Ascending aorta (tissue), 2 donors: ENCODE results near the gene CENPC. TPM values are rescaled to one million over a fixed set of nuclear protein-coding genes. Genes with fewer than 3 reads are reported as not detected.
"Not testable (repeated sequence)": the region's sequence is repeated elsewhere in the genome, so short reads cannot be mapped to it uniquely, and the experiment has no call there.

Experiments used
- DNase-seq, 2 donors: peaks; one replicate each; pipeline ENCODE4 v3.0.0-alpha.2; 2019; ENCODE audit warnings: low spot score in 2 of 2
- H3K27ac ChIP-seq, 2 donors: fragments of 200-600 bp; sonication (generic); one replicate each; pipeline ENCODE4 v1.5.1; 2016 to 2017; ENCODE audit warnings: mild to moderate bottlenecking in 1 of 2
- H3K27me3 ChIP-seq: fragments of 200-600 bp; sonication (generic); one replicate; pipeline ENCODE4 v1.5.1; 2017
- H3K36me3 ChIP-seq, 2 donors: fragments of 200-600 bp; sonication (generic); one replicate each; pipeline ENCODE4 v1.5.1; 2016
- H3K4me1 ChIP-seq, 2 donors: fragments of 200-600 bp; sonication (generic); one replicate each; pipeline ENCODE4 v1.5.1; 2016 to 2017; ENCODE audit warnings: mild to moderate bottlenecking in 1 of 2
- H3K4me3 ChIP-seq, 2 donors: fragments of 200-600 bp; sonication (generic); one replicate each; pipeline ENCODE4 v1.5.1; 2016 to 2017; ENCODE audit warnings: mild to moderate bottlenecking in 1 of 2
- H3K9me3 ChIP-seq, 2 donors: fragments of 200-600 bp; sonication (generic); one replicate each; pipeline ENCODE4 v1.5.1; 2016
- CTCF ChIP-seq, 3 experiments: fragments of 200-600 bp in 2 of 3; fragments of 450-650 bp in 1 of 3; sonication (generic) in 2 of 3; IDR thresholded peaks; one replicate each; pipeline ENCODE4 v1.5.1; 2016 to 2019; ENCODE audit warnings: antibody characterized with exemption in 3 of 3, mild to moderate bottlenecking in 1 of 3, moderate library complexity in 1 of 3
- intact Hi-C: fragments of 100-400 bp; cut with DNase I; formaldehyde crosslinking; loops from one replicate; pipeline ENCODE4 v1.15.1; 2023
- total RNA-seq: library from RNA; depleted of rRNA; stranded (reverse); fragments of >200 nt; gene quantifications from one replicate; pipeline ENCODE4 v1.1.0, GENCODE V29; 2016

Gene CENPC
- total RNA-seq, 1 donor from 2014 or later, result 5.7 TPM

GRCh38 chr4:67558493-67558892, 13.2 kb upstream of the CENPC start, which contains the start of gene STAP1:
STAP1 (plus strand) TSS chr4:67558727; CDS start chr4:67558810, 83 bp downstream.
- intact Hi-C loops, result no loop called here
- no peak for TF ChIP-seq CTCF (IDR thresholded peaks at IDR 0.05)
- Histone ChIP-seq H3K4me3 (no peak within 1 kb of the TSS), H3K36me3 (no peaks in the 10 kb centered on the region), H3K9me3 (no peaks in the 10 kb centered on the region), H3K27me3 (no peaks in the 10 kb centered on the region), H3K4me1 (no peaks in the 10 kb centered on the region), H3K27ac (no peak within 1 kb of the TSS)
- DNase-seq, result no peak

GRCh38 chr4:67556436-67556835, 11.1 kb upstream of the CENPC start:
- H3K36me3 ChIP-seq, result no peaks in the 10 kb centered on the region
- no peak for TF ChIP-seq CTCF (IDR thresholded peaks at IDR 0.05)
- H3K27ac ChIP-seq, result peak overlapping the region in 1 of 2 donors; percentile 49
- intact Hi-C loops, result no loop called here
- no peaks in the 10 kb centered on the region for H3K4me1 ChIP-seq
- H3K4me3 ChIP-seq, result no peak overlapping the region
- no peaks in the 10 kb centered on the region for H3K27me3 ChIP-seq
- DNase-seq, result no peak
- H3K9me3 ChIP-seq, result no peaks in the 10 kb centered on the region

GRCh38 chr4:67555447-67555846, 10.1 kb upstream of the CENPC start:
- Histone ChIP-seq H3K4me3 (no peak overlapping the region), H3K9me3 (no peaks in the 10 kb centered on the region), H3K36me3 (no peaks in the 10 kb centered on the region), H3K27me3 (no peaks in the 10 kb centered on the region), H3K27ac (no peak overlapping the region), H3K4me1 (no peaks in the 10 kb centered on the region)
- DNase-seq, result no peak
- TF ChIP-seq CTCF (IDR thresholded peaks at IDR 0.05), result no peak
- intact Hi-C loops, result no loop called here

- Histone ChIP-seq H3K27me3 (no peaks in the 10 kb centered on the region), H3K4me1 (no peaks in the 10 kb centered on the region), H3K36me3 (no peaks in the 10 kb centered on the region), H3K27ac (no peak overlapping the region), H3K4me3 (no peak overlapping the region), H3K9me3 (no peaks in the 10 kb centered on the region)
- intact Hi-C loops, result no loop called here
- DNase-seq, result no peak
- TF ChIP-seq CTCF (IDR thresholded peaks at IDR 0.05), result no peak
These were observed 8.8 kb upstream of the CENPC start for GRCh38 chr4:67554096-67554495.

GRCh38 chr4:67552146-67552792, 7.0 kb upstream of the CENPC start:
- H3K27me3 ChIP-seq, H3K4me1 ChIP-seq, H3K27ac ChIP-seq, H3K4me3 ChIP-seq, H3K36me3 ChIP-seq, intact Hi-C loops, H3K9me3 ChIP-seq, DNase-seq: not testable (repeated sequence)

GRCh38 chr4:67550857-67551256, 5.6 kb upstream of the CENPC start:
- Histone ChIP-seq H3K36me3 (no peaks in the 10 kb centered on the region), H3K27ac (no peak overlapping the region), H3K9me3 (no peaks in the 10 kb centered on the region), H3K4me1 (no peaks in the 10 kb centered on the region), H3K4me3 (no peak overlapping the region), H3K27me3 (no peaks in the 10 kb centered on the region)
- no peak for TF ChIP-seq CTCF (IDR thresholded peaks at IDR 0.05)
- no peak for DNase-seq
- intact Hi-C loops, result no loop called here
